ENCODE measurements around the gene TREM1. TPM values are rescaled to one million over a fixed set of nuclear protein-coding genes. Genes with fewer than 3 reads are reported as not detected.

TREM1 gene
- total RNA-seq, 2 experiments from 2014 or later, result not detected

DNA sequence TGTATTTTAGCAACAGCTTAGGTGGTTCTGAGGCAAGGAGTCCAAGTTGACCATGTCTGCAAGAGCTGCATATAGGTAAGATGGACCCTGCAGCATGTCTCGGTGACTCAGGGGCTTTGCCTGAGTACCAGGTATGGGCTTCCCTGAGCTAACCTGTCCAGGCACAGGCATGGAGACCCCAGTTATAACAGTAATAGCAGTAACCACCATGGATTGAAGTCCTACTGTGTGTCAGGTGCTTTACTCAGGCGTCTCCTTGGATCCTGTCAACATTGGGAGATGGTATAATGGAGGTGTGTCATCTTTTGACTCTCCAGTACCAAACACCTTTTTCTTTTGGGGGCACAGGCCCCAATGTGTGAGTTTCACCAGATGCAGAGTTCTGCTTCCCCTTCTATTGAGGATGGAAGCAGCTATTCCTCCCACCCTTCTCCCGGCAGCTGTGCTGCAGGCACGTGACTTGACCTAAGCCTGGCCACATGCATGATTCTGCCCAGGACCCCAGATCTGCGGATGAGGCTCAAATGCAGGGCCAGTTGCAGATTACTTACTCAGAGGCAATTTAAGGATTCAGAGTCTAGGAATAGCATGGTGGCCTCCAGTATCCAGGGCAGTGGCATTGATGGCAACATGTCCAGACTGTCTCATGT is 13.8 kb downstream of the TREM1 start:
- Mint-ChIP-seq H3K9me3 (no peaks in the 10 kb centered on the region), H3K4me3 (no peak overlapping the region), H3K27me3 (no peaks in the 10 kb centered on the region), H3K36me3 (ENCODE audit: low read depth) (no peaks in the 10 kb centered on the region), H3K27ac (no peak overlapping the region), H3K4me1 (ENCODE audit: low read depth) (peaks cover 4% of the 10 kb centered on the region)
- intact Hi-C loops (cut with micrococcal nuclease), result no loop called here
- DNase-seq (no peak), ATAC-seq (no peak)
- ChIA-PET POLR2A (no interaction called here), CTCF (interaction anchor here (1.1 kb wide), 1 partner anchor 34 kb away, joined by 4 read pairs; no protein-coding TSS in a partner anchor)
- TF ChIP-seq CTCF (IDR thresholded peaks at IDR 0.05), result no peak

GRCh38 chr6:41271901-41272395 is 14.5 kb downstream of the TREM1 start:
- ATAC-seq, result peak; percentile 66
- Mint-ChIP-seq H3K36me3 (ENCODE audit: low read depth) (no peaks in the 10 kb centered on the region), H3K9me3 (no peaks in the 10 kb centered on the region), H3K4me1 (ENCODE audit: low read depth) (peaks cover 4% of the 10 kb centered on the region), H3K27me3 (no peaks in the 10 kb centered on the region), H3K27ac (no peak overlapping the region), H3K4me3 (no peak overlapping the region)
- DNase-seq, result peak; percentile 24
- ChIA-PET POLR2A (no interaction called here), CTCF (no interaction called here)
- no peak for TF ChIP-seq CTCF (IDR thresholded peaks at IDR 0.05)
- intact Hi-C loops (cut with micrococcal nuclease), result no loop called here

DNA sequence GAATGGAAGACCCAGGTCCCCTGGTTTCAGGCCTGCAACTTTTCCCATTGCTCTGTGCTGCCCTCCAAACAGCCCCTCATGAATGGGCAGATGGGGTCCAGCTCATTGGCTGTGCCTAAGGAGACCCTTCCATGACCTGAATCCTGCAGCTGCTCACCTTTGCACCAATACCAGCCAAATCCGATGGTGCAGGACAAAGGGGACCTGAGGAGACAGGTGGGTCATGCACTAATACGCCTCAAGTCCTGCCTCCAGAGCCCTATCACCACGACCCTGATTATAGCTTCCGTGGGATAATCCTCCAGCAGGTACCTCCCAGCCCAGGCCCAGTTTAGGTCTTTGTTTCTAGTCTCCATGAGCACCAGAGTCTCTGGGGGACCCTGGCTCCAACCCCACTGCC is 16.8 kb downstream of the TREM1 start:
- peaks cover 4% of the 10 kb centered on the region for H3K4me1 Mint-ChIP-seq (ENCODE audit: low read depth)
- intact Hi-C loops (cut with micrococcal nuclease), result no loop called here
- no peak overlapping the region for H3K27ac Mint-ChIP-seq
- CTCF ChIA-PET, result interaction anchor here (0.9 to 1.2 kb wide), 2 partner anchors 9 kb away, joined by 3 to 4 read pairs; no protein-coding TSS in a partner anchor
- H3K27me3 Mint-ChIP-seq, result no peaks in the 10 kb centered on the region
- no peaks in the 10 kb centered on the region for H3K9me3 Mint-ChIP-seq
- DNase-seq, result no peak
- H3K4me3 Mint-ChIP-seq, result no peak overlapping the region
- ATAC-seq, result no peak
- no peaks in the 10 kb centered on the region for H3K36me3 Mint-ChIP-seq (ENCODE audit: low read depth)
- POLR2A ChIA-PET, result interaction anchor here (0.5 to 0.9 kb wide), 2 partner anchors 9 to 1786 kb away, joined by 4 read pairs; no protein-coding TSS in a partner anchor
- TF ChIP-seq CTCF (IDR thresholded peaks at IDR 0.05), result no peak

- no peak for ATAC-seq
- CTCF ChIA-PET, result interaction anchor here (1.2 kb wide), 1 partner anchor 9 kb away, joined by 4 read pairs; no protein-coding TSS in a partner anchor
- Mint-ChIP-seq H3K27ac (no peak overlapping the region), H3K27me3 (no peaks in the 10 kb centered on the region), H3K36me3 (ENCODE audit: low read depth) (no peaks in the 10 kb centered on the region), H3K4me1 (ENCODE audit: low read depth) (peaks cover 4% of the 10 kb centered on the region), H3K4me3 (no peak overlapping the region), H3K9me3 (no peaks in the 10 kb centered on the region)
- DNase-seq, result no peak
- POLR2A ChIA-PET, result interaction anchor here (0.5 kb wide), 1 partner anchor 1786 kb away, joined by 4 read pairs; no protein-coding TSS in a partner anchor
- TF ChIP-seq CTCF (IDR thresholded peaks at IDR 0.05), result no peak
- intact Hi-C loops (cut with micrococcal nuclease), result no loop called here
These were observed 17.3 kb downstream of the TREM1 start for GRCh38 chr6:41269166-41269565.

DNA sequence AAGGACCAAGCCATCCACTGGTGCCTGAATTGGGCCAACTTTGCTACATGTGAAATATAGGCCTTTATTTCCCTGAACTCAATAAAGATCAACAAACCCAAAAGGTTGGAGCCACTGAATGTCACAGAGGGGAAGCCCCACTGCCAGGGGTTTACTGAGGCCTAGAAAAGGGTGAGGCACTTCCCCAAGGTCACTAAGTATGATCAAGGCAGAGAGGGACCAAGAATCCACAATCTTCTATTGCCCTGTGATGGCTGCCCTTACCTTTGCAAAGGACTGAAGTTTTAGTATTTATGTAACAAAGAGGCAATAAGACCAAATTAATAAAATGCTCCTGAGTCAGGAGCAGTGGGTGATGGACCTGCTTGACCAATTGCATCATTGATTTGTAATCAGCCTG is 18.0 kb downstream of the TREM1 start:
- CTCF ChIA-PET, result interaction anchor here (1.2 kb wide), 1 partner anchor 10 kb away, joined by 4 read pairs; no protein-coding TSS in a partner anchor
- Mint-ChIP-seq H3K27ac (no peak overlapping the region), H3K4me1 (ENCODE audit: low read depth) (peaks cover 4% of the 10 kb centered on the region), H3K9me3 (peaks cover 2% of the 10 kb centered on the region), H3K27me3 (no peaks in the 10 kb centered on the region), H3K4me3 (no peak overlapping the region), H3K36me3 (ENCODE audit: low read depth) (no peaks in the 10 kb centered on the region)
- POLR2A ChIA-PET, result no interaction called here
- no peak for TF ChIP-seq CTCF (IDR thresholded peaks at IDR 0.05)
- intact Hi-C loops (cut with micrococcal nuclease), result no loop called here
- DNase-seq, result no peak
- no peak for ATAC-seq

All from activated CD8-positive, alpha-beta T cell treated with anti-CD3 and anti-CD28 coated beads for 36 hours (primary cell).